Loucy (cell line): ENCODE results near the gene TMBIM1.

ENCODE experiments used
- H2AFZ ChIP-seq: fragments of 200-600 bp; sonication (generic); 2 replicates; pipeline ENCODE4 v1.6.0; 2016; ENCODE audit warnings: antibody characterized with exemption, mild to moderate bottlenecking, low read length, moderate library complexity
- H3F3A ChIP-seq: fragments of 200-600 bp; 2 replicates; pipeline ENCODE4 v1.6.0; 2016; ENCODE audit warnings: antibody characterized with exemption, low read depth, mild to moderate bottlenecking
- H3K27me3 ChIP-seq: fragments of 200-600 bp; sonication (generic); 2 replicates; pipeline ENCODE4 v1.6.1; 2014; ENCODE audit warnings: low read length, mild to moderate bottlenecking; ENCODE audit not compliant: insufficient read depth, poor library complexity, severe bottlenecking
- H3K36me3 ChIP-seq: fragments of 200-600 bp; sonication (generic); 2 replicates; pipeline ENCODE4 v1.6.1; 2016; ENCODE audit warnings: low read length; ENCODE audit not compliant: insufficient read depth
- H3K4me1 ChIP-seq: fragments of 200-600 bp; sonication (generic); 2 replicates; pipeline ENCODE4 v1.5.1; 2014; ENCODE audit warnings: low read length, mild to moderate bottlenecking; ENCODE audit not compliant: insufficient read depth, poor library complexity, severe bottlenecking
- H3K4me2 ChIP-seq: fragments of 200-600 bp; sonication (generic); 2 replicates; pipeline ENCODE4 v1.6.0; 2014; ENCODE audit warnings: antibody characterized with exemption, low read length, low read depth, mild to moderate bottlenecking; ENCODE audit not compliant: poor library complexity, severe bottlenecking
- H3K4me3 ChIP-seq: fragments of 200-600 bp; sonication (generic); 2 replicates; pipeline ENCODE4 v1.5.1; 2014; ENCODE audit warnings: low read length, mild to moderate bottlenecking, mixed read lengths; ENCODE audit not compliant: poor library complexity, severe bottlenecking
- H3K79me2 ChIP-seq: fragments of 200-600 bp; sonication (generic); 2 replicates; pipeline ENCODE4 v1.6.1; 2014; ENCODE audit warnings: low read length; ENCODE audit not compliant: insufficient read depth
- H3K9ac ChIP-seq: fragments of 200-600 bp; sonication (generic); 2 replicates; pipeline ENCODE4 v1.6.0; 2014; ENCODE audit warnings: mild to moderate bottlenecking, low read depth, low read length, moderate library complexity; ENCODE audit not compliant: poor library complexity, severe bottlenecking
- H3K9me2 ChIP-seq: fragments of 200-600 bp; sonication (generic); replicated peaks from 2 replicates; pipeline ENCODE4 v1.6.1; 2016; ENCODE audit warnings: low read depth, low read length, mixed read lengths
- H3K9me3 ChIP-seq: fragments of 200-600 bp; sonication (generic); 2 replicates; pipeline ENCODE4 v1.6.1; 2014; ENCODE audit warnings: mild to moderate bottlenecking, antibody characterized with exemption, low read length, low read depth; ENCODE audit not compliant: insufficient read depth
- H4K20me1 ChIP-seq: fragments of 200-600 bp; sonication (generic); 2 replicates; pipeline ENCODE4 v1.6.0; 2014; ENCODE audit warnings: antibody characterized with exemption, low read length, mild to moderate bottlenecking; ENCODE audit not compliant: insufficient read depth, poor library complexity, severe bottlenecking
- CTCF ChIP-seq: fragments of 200-600 bp; sonication (generic); conservative IDR thresholded peaks from 2 replicates; pipeline ENCODE4 v1.5.1; 2014; ENCODE audit warnings: mild to moderate bottlenecking, antibody characterized with exemption, low read length
- EZH2phosphoT487 ChIP-seq: fragments of 200-600 bp; IDR thresholded peaks from 2 replicates; pipeline ENCODE4 v1.6.1; 2018; ENCODE audit warnings: antibody characterized with exemption, mild to moderate bottlenecking, moderate library complexity, borderline replicate concordance

TMBIM1 gene

DNA sequence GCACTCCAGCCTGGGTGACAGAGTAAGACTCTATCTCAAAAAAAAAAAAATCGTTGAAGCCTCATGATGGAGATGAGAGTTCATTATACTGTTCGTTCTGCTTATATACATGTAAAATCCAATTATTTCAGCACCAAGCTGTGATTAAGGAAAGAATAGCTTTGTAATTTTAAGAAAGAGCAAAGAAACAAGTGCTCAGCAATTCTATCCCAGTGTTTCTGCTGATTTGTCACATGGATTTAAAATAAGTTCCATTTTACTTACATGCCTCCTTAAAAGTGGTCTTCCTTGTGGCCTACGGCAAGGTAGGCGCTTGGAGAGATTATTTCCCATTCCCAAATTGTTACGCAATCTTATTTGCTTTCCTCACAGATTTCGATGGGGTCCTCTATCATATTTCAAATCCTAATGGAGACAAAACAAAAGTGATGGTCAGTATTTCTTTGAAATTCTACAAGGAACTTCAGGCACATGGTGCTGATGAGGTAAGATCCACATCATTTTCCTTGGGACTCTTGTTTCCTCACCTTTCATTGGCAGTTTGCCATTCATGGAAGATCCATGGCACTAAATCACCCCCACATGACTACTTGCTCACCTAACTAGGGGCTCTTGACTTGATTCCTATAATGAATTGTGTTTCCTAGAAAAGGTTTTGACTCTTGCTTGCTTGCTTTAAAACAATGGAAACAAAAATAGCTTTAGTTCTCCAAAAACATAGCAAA lies 63.8 kb downstream of the TMBIM1 start:
- Histone ChIP-seq H3K4me1 (peaks cover 58% of the 10 kb centered on the region), H3K9me2 (no peaks in the 10 kb centered on the region), H3F3A (peaks cover 12% of the 10 kb centered on the region), H3K27me3 (no peaks in the 10 kb centered on the region), H2AFZ (no peak overlapping the region), H3K4me3 (peak overlapping the region; percentile 64), H3K9ac (peak overlapping the region; percentile 72), H3K36me3 (peaks cover 83% of the 10 kb centered on the region), H3K4me2 (peak overlapping the region; percentile 66), H4K20me1 (peaks cover 27% of the 10 kb centered on the region), H3K9me3 (no peaks in the 10 kb centered on the region), H3K79me2 (peaks cover 82% of the 10 kb centered on the region)
- no peak for TF ChIP-seq EZH2phosphoT487
- TF ChIP-seq CTCF, result no peak

DNA sequence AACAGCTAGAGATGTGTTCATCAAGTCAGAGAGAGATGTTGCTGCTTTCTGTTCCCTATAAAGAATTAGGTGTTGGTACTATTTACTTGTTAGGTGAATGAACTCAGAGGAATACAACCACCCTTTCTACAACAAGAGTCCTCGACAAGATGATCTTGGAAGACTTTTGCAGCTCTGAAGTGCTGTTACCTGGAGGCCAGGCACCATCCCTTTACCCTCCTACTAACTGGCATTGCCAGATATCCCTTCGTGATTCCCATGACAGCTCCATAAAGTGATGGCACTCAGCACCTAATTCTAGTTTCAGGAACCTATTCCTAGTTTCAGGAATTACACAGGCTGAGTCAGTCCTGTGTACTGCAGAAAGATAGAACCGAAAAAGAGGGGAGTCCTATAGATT lies 65.4 kb downstream of the TMBIM1 start:
- peak overlapping the region; percentile 26 for H3K4me2 ChIP-seq

More for the DNA sequence above, 65.4 kb downstream of the TMBIM1 start:
- Histone ChIP-seq H2AFZ (no peak overlapping the region), H3K4me3 (no peak overlapping the region), H3K27me3 (no peaks in the 10 kb centered on the region), H3K9ac (no peak overlapping the region), H3K9me2 (no peaks in the 10 kb centered on the region), H3K4me1 (peaks cover 74% of the 10 kb centered on the region), H3K36me3 (peaks cover 71% of the 10 kb centered on the region), H3K9me3 (no peaks in the 10 kb centered on the region), H3F3A (peaks cover 12% of the 10 kb centered on the region), H4K20me1 (peaks cover 39% of the 10 kb centered on the region), H3K79me2 (peaks cover 84% of the 10 kb centered on the region)
- no peak for TF ChIP-seq CTCF
- no peak for TF ChIP-seq EZH2phosphoT487
